Activated gamma-delta T cell treated with Interleukin-2 at 50 U/mL for 16 hours (primary cell): ENCODE results near the gene TAS1R1.

ENCODE experiments used
- DNase-seq: peaks from one replicate; pipeline ENCODE4 v3.0.0-alpha.2; 2020

Gene TAS1R1

GRCh38 chr1:6614019-6614928 is 59.2 kb downstream of the TAS1R1 start:
- peak; percentile 51 for DNase-seq

DNA sequence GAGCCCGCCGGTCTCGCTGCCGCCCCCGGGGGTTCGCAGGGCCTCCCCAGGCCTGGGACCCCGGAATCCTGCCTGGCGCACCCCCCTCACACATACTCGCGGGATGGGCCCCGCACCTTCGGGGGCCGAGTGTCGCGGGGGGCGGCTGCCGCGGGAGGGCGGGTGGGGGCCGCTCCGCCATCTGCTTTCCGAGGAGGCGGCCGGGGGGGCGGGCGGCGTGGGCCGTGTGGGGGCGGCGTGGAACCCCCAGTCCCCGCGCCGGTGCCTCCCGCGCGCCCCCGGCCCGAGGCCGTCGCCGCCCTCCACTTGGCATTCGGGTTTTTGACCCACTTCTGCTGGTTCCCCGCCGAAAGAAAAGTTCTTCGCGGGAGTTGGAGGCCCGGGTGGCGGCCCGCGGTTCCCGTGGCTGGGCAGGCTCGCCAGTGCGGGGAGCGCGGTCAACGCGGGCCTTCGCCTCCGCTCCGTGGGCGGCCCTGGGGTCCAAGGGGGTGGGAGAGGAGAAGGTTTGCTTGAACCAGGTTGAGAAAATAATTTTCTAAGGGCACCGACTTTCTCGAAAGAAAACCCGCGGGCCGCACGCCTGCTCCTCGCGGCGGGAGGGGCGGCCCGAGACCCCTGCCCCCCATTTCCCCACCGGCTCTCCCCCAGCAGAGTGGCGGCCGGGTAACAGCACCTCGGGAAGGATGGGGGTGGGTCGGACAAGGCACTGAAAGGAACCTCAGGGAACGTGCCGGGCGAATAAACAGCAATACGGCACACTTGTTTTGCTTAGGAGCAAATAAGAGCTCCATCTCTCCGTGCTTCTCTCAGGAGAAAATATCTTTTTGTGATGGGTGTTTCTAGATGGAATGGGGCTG is 60.0 kb downstream of the TAS1R1 start:
- DNase-seq, result no peak

GRCh38 chr1:6619045-6619444 is 63.9 kb downstream of the TAS1R1 start:
- DNase-seq, result no peak

GRCh38 chr1:6621429-6622391 is 66.6 kb downstream of the TAS1R1 start:
- no peak for DNase-seq

DNA sequence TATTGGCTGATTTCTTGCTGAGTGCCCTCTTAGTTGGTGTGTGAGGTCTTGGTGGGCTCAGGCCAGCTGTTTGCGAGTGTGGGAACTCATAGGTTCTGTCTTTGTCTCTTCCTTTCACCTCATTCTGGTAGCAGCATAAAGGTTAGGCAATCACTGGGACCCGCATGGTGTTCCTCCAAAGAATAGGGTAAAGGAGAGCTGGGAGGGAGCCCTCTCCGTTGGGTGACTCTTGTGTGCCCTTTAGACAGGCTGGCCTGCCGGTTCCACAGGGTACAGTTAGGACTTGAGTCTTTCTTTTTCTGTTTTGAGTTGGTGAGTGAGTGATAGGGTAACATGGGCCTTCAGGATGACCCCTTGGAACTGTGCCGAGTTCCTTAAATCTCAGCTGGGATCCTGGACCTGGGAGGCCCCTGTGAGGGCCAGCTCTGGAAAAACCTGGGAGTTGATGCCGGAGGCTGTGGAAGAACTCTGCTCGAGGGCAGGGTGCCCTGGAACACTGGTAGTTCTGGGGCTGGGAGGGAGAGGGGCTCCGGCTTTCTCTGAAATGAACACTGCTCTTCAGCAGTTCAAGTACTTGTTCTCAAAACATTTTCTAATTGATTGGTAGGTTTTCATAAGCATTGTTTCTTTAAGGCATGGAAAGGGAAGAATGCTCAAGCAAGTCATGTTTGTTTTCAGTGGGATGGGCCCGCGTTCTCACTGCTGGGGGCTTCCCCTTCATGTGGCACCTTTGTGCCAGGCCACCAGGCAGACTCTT is 67.5 kb downstream of the TAS1R1 start:
- DNase-seq, result no peak

DNA sequence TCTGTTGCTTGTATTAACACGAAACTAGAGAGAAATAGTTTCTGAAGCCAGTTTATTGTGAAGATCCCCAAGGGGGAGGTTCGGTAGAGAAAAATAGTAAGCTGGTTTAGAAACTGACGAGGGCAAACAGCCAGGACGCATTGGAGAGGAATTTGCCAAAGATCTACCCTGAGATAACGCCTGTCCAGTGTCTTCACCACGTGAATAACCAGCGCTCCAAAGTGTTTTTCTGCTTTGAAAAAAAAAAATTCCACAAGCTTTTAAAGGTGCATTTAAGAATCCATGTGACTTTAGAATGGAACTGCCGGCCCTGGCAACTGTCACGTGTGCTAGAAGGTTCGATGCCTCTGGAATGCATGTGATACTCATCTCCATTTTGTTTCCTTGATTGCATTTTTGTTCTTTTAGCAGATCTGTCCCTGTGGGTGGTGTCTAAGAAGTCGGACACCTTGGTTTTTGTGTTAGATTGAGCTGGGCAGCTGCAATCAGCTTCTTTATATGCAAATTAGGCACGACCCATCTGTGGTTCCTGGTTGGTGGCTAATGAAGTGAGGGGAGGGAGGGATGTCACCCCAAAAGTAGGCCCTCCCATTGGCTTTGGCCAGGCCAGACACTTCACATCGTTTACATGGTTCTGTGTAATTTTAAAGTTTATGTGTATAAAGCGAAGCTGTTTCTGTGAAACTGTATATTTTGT is 68.3 kb downstream of the TAS1R1 start:
- DNase-seq, result no peak

DNA sequence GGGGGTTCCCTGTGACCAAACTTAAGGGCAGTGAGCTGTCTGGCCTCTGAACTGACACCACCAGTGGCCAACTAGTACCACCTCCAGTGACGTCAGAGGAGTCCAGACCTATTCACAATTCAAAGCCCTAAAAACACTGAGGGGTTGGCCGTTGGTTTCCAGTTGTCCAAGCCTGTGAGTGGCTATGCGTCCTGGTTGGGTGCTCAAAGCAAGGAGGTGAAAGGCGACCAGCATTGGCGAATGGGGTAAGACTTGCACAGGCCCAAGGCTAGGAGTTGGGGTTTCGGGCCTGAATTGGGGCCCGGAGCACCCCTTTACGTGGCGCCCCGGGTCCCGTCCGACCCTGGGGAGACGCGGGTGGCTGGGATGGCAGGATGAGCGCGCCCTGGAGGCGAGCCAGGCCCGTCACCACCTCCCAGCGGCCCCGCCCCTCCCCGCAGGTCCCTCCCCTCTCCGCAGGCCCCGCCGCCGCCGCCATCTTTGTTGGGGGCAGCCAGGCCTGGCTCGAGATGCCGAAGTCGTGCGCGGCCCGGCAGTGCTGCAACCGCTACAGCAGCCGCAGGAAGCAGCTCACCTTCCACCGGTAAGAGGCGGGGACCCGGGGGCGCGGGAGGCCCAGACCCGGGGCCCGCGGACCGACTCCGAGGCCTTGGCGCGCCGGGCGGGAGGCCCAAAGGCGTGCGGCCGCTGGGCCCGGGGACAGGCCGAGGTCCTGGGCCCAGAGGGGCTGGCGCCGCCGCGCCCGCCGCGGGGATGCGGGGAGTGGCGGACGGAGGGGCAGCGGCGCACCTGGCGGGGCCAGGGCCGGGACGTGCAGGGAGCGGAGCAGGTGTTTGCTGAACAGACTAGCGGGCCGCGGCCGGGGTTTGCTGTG is 69.8 kb downstream of the TAS1R1 start, which contains the start of gene THAP3:
Gene THAP3, plus strand, starts transcription at position 159 of the 874 bp plus-strand sequence. Its CDS starts 351 bp downstream, at position 510.
- DNase-seq, result peak; percentile 88

DNA sequence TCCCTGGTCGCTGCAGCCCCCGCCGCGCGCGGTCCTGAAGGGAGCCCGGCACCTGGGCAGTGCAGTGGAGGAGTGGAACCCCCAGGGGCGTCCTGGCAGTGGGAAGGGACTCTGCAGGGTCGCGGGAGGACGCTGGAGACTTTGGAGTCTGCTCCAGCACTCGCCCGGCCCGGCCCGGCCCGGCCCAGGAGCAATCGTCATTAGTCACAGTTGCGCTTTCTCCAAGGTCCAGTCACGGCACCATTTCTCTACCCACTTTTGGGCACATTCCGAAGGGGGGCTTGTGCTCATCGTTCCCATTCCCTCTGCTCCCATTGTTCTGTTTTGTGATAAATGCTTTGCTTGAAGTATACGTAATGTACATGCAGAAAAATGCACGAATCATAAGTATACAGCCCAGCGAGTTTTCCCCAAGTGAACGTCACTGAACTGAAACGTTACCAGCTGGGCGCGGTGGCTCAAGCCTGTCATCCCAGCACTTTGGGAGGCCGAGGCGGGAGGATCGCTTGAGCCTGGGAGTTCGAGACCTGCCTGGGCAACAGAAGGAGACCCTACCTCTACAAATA is 70.6 kb downstream of the TAS1R1 start:
- no peak for DNase-seq

- no peak for DNase-seq
These were observed 71.9 kb downstream of the TAS1R1 start for GRCh38 chr1:6627031-6627430.

DNA sequence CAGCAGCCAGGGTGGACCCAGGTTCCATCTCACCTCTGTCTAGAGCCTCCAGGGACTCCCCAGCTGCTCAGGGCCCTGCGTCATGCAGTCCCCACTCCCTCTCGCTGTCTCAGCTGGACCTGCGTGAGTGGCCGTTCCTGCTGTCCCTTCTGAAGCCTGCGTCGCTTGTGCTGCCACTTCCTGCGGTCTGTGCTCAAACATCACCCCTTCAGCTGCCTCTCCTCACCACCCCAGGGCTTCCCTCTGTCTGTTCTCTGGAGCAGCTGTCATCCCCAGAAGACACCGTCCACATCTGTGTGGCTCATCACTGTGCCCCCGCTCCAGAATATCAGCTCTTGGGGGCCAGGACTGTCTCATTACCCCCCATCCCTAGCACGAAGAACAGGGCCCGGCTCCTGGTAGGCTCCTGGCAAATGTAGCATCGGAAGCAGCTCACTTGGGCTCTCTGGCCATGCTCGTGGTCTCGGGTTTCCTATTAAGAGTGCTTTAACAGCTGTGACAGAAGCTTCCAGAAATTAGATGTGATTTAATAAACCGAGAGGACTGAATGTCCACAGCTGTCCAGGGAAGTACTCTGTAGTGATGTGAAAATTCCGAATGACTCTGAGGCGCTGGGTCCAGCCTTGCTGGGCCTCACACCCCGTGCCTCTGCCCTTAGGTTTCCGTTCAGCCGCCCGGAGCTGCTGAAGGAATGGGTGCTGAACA is 72.9 kb downstream of the TAS1R1 start:
- no peak for DNase-seq

- no peak for DNase-seq
These were observed 73.9 kb downstream of the TAS1R1 start for GRCh38 chr1:6628971-6629479.
